HTR-8/SVneo (cell line): ENCODE results near the gene LCAT.
A peak's percentile ranks its signal among the peaks of the same experiment; 100 is the strongest.
"Not testable (repeated sequence)": the region's sequence is repeated elsewhere in the genome, so short reads cannot be mapped to it uniquely, and the experiment has no call there.

Source experiments
- DNase-seq: peaks from one replicate; pipeline ENCODE4 v3.0.0; 2011; ENCODE audit warnings: low spot score, mixed read lengths; ENCODE audit not compliant: insufficient read length
- FAIRE-seq: peaks from 2 replicates; lab custom pipeline; 2011; peaks lifted over from hg19 to GRCh38; lab: Jason Lieb, UNC

The LCAT gene, protein sequence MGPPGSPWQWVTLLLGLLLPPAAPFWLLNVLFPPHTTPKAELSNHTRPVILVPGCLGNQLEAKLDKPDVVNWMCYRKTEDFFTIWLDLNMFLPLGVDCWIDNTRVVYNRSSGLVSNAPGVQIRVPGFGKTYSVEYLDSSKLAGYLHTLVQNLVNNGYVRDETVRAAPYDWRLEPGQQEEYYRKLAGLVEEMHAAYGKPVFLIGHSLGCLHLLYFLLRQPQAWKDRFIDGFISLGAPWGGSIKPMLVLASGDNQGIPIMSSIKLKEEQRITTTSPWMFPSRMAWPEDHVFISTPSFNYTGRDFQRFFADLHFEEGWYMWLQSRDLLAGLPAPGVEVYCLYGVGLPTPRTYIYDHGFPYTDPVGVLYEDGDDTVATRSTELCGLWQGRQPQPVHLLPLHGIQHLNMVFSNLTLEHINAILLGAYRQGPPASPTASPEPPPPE

DNA sequence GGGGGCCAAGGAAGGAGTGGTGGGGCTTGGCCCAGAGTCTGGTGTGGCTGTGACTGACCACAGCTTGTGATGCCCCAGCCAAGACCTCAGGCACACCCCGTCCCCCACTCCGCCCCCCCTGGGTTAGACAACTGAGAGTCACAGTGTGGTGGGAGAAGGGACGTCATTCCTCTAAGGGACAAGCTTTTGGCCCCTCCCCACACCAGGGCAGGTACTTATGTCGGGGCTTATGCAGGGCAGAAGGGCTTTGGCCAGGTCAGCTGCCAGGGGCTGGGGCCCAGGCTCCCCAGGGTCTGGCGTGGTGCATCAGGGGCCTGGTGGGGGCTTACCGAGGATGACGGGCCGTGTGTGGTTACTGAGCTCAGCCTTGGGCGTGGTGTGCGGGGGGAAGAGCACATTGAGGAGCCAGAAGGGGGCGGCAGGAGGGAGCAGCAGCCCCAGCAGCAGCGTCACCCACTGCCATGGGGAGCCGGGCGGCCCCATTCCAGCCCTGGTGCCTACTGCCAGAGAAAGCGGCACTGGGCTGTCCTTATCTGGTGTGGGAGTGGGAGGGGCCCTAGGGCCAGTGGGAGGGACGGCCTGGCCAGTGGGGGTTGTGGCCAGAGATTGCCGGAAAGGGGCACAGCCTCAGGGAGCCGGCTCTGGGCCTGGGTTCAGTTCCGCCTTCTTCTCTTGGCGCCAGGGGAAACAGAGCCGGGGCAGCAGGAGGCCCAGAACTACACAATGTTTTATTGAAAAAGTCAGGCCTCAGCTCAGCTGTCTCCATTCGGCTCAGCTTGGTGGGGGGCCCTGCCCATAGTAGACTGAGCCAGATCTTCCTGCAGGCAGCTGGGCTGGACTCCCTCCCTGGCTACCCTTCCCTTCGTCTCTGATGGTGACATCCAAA is at the start of gene LCAT:
TSS of gene LCAT (minus strand) at position 502 of the 886 bp plus-strand sequence. CDS start at position 483, 19 bp downstream.
- FAIRE-seq (no peak), DNase-seq (no peak)

DNA sequence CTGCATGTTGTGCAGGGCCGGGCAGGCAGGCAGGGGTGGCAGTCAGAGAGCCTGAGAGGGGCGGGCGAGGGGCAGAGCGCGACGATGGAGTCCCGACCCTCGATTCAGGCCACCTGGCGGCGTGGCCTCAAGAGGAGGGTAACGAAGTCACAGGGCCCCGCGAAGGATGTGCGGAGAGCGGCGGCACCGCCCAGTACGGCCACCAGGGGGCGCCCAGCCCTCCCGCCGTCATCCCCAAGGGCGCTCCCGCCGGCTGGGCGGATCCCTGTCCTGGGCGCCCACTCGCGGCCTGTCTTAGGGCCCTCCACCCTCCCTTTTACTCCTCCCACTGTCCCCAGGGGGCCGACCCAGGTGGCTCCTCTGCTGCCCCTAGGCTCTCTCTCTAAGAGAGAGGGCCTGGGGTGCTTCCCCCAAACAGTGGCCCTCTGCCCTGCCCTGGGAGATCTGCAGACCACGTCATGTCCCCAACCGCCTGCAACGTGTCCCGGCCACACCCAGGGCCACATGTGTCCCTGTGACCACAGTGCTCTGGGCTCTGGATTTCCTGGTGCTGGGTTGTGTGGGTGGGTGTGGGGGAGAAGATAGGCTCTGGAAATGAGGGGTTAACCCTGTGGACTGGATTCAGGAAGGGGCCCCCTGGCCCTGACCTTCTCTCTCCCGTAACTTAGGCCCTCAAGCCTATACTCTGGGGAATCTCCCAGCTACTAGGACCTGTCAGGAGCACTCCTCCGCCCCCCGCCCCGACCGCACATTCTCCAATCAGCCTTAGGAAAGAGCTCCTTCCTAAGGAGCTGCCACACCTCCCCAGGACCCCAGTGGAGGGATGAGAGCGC is 49.5 kb upstream of the LCAT start:
- FAIRE-seq (no peak), DNase-seq (peak; percentile 88)

DNA sequence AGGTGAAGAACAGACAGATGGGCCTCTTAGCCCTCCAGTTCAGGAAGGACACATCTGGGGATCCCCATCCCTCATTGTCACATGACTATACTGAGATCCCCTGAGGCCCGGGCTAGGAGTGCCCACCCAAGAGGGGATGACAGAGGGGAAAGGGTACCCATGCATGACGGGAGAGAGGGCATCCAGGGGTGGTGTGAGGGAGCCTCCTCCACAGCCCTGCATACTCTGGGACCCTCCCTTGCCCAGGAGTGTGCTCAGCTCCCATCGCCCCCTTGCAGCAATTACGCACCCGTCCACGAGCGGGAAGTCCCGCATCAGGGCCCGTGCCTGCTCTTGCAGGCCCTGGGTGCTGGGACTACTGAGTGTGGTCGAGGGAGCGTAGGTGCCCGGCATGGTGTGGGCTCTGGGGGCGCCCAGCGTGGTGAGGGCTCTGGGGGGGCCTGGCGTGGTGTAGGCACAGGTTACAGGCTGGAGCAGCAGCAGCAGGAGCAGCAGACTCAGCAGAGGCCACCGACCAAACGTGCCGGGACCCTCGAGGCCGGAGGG is 48.8 kb upstream of the LCAT start:
- DNase-seq (no peak), FAIRE-seq (no peak)

DNA sequence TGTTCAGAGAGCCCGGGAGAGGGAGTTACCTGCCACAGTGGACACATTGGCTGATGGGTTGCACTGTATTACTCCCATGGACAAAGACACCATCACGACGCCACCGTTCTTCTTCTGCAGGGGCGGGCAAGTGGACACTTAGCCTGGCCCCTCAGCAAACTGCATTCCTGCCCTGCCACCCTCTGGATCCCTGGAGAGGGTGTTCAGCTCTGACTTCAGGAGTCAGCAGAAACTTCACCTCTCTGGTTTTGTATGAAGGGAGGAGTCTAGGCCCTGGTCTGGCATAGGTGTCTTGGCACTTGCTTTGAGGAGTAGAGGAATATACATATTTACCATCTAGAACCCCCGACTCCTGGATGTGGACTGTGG is 46.1 kb upstream of the LCAT start:
- FAIRE-seq (no peak), DNase-seq (no peak)

DNA sequence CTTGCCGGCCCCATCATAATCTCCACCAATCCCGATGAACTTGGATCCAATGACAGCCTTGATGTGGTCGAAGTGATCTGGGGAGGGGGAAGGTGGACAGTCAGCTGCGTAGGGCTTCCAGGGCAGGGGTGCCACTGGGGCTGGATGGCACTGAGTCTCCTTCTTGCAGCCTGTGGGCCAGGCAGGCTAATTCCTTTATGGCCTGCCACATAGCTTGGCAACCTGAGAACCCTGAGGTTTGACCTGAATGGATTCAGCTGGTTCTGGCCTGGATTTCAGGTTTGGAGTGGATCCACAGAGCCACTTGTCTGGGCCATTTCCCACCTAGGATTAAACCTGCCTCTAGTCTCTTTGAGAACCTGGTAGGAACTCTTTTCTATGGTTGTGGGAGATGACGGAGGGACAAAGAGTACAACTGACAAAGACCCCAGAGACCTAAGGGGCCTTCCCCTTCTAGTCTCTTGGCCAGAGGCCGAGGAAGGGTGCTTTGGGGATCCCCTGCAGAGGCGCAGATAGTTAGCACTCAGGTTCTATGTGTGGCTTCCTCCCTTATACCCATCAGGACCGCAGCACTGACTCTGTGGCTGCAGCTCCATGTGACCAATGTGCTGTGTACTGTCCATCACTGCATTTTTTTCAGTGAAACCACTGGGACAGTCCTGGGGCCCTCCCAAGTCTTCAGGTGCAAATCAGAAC is 45.5 kb upstream of the LCAT start:
- DNase-seq (no peak), FAIRE-seq (no peak)

DNA sequence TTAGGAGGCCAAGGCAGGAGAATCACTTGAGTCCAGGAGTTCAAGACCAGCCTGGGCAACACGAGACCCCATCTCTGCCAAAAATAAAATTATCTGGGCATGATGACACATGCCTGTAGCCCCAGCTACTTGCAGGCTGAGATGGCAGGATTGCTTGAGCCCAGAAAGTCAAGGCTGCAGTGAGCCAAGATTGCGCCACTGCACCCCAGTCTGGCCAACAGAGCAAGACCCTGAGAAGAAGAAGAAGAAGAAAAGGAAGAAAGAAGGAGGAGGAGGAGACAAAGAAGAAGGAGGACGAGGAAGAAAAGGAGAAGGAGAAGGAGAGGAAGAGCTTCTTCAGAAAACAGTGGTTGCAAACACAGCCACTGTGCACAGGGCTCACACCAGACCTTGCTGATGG is 44.8 kb upstream of the LCAT start:
- FAIRE-seq (no peak), DNase-seq (no peak)

DNA sequence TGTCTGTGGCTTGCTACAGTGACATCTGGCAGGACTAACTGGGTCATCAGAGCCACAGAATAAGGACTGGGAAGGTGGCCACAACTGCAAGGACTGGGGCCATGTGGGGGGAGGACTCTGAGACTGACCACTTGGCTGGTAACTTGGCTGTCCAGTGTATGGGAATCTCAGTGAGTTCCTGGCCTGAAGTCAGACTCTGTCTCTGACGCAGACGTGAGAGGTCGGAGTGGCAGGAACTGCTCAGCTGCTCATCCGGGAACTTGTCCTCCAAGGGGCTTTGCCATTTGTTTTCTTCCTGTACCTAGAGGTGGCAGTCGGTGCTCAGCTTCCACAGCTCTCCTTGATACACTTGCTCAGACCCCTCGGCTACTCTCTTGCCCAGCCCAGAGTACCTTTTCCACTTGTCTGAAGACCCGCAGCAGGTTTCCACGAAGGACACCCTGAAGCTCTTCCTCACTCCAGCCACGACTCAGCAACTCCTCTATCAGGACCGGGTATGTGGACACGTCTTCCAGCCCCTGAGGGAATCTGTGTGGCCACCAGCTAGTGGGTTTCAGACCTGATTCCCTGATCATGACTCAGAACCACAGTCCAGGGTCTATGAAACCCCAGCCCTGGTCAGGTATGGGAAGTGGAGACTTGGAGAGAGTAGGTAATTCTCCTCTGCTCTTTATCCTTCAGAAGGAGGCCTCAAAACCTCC is 43.7 kb upstream of the LCAT start:
- FAIRE-seq, result no peak
- no peak for DNase-seq

DNA sequence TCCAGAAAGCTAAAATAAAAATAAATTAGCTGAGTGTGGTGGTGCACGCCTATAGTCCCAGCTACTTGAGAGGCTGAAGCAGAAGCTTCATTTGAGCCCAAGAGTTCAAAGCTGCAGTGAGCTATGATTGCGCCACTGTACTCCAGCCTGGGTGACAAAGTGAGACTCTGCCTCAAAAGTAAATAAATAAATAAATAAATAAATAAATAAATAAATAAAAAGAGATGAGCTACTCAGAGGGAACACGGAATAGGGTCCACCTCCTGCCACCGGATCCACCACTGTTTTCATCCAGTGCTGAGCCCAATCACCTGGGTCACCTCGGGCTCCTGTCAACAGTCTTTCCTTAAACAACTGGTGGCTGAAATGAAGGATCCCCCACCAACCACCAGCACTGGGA is 43.0 kb upstream of the LCAT start:
- no peak for FAIRE-seq
- DNase-seq, result no peak

DNA sequence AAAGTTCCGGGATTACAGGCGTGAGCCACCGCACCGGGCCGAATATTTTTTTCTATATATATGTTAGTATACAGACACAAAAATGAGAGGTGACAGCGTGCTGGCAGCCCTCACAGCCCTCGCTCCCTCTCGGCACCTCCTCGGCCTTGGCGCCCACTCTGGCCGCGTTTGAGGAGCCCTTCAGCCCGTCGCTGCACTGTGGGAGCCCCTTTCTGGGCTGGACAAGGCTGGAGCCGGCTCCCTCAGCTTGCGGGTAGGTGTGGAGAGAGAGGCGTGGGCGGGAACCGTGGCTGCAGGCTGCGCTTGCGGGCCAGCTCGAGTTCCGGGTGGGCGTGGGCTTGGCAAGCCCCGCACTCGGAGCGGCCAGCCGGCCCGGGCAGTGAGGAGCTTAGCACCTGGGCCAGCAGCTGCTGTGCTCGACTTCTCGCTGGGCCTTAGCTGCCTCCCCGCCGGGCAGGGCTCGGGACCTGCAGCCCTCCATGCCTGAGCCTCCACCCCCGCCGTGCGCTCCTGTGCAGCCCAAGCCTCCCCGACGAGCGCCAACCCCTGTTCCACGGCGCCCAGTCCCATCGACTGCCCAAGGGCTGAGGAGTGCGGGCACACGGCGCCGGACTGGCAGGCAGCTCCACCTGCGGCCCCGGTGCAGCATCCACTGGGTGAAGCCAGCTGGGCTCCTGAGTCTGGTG is 38.2 kb upstream of the LCAT start:
- FAIRE-seq, result no peak

DNA sequence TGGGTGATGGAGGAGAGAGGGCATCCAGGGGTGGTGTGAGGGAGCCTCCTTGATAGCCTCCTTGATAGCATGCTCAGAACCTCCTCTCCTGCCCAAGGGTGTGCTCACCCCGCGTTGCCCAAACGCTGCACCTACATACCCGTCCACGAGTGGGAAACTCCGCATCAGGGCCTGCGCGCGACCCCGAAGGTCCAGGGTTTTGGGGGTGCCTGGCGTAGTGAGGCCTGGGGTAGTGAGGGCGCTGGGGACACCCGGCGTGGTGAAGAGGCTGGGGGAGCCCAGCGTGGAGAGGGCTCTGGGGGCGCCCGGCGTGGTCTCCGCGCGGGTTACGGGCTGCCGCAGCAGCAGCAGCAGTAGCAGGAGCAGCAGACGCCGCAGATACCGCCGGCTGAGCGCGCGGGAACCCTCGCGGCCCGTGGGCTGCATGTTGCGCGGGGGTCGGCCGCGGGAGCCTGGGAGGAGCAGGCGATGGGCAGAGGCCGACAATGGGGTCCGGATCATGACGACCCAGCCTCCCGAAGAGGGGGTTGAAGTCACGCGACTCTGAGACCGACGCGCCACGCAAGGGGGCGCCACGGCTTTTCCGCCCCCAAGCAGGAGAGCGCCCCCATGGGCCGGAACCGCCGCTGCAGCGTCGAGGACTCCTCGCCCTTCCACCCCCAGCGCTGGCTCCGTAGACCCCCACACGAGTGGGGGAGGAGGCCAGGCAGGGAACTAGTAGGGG is 36.2 kb upstream of the LCAT start, which contains the start of gene DPEP3:
TSS of gene DPEP3 (minus strand) at position 545 of the 724 bp plus-strand sequence. CDS start at position 426, 119 bp downstream.
- FAIRE-seq, result no peak
- no peak for DNase-seq

More for the DNA sequence above, 38.2 kb upstream of the LCAT start:
- no peak for DNase-seq

DNA sequence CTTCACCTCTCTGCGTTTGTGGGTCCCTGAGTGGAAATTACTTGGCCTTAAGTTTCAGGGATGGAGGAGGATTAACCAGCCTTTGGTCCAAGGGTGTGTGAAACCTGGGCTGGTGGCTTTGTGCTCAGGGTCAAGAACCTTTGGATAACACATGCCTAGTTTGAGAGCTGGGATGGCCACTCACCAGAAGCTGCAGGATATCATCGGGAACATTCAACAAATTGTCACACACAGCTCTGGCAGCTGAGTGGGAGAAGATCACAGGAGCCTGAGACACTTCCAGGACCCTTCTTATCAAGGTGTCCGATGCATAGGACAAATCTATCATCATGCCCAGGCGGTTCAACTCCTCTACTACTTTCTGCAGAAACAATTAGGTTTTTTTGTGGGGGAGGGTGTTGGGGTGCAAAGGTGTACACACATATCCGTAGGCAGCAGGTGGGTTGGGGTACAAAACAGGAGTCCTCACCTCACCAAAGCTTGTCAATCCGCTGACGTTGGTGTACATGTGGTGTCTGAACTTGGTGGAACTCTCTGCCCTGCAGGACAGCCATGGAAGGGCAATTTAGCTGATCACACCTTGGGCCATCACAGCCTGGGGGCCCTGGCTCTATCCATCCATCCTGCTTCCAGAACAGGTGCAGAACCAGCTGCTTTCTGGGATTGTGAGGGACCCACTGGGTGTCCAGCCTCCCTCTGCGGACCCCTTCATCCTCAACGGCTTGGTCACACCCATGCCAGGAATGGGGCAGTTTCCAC is 33.7 kb upstream of the LCAT start:
- no peak for DNase-seq
- FAIRE-seq, result no peak

DNA sequence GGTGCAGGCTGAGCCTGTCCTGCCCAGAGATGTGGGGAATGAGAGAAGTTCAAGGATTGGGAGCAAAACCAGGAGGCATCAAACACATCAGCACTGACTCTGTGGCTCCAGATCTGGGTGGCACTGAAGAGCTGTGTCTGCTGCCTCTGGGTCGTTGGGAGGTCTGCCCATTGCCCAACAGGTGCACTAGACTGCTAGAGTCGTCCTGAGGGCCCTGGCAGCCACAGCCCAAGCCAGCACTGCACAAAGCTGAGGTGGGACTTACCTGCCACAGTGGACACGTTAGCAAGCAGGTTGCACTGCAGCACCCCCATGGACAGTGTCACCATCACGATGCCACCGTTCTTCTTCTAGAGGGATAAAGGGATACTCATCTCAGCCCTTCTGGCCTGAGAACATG is 33.1 kb upstream of the LCAT start:
- no peak for DNase-seq
- no peak for FAIRE-seq

DNA sequence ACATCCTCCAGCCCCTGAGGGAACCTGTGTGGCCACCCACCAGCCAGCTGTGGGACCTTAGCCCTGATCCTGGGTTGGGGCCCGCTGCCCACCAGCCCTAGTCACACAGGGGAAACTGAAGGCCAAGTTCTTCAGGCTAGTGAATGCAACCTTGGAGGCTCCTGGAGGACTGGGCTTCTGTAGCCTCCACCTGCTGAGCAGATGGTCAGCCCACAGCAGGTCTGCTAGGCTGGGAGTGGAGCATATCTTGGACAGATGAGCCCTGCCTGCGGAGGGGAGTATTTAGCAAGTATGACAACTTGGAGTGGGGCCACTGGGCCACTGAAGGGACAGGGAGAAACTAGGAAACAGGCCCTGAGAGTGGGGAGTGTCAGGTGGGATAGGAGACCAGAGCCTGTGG is 32.3 kb upstream of the LCAT start:
- DNase-seq (no peak), FAIRE-seq (no peak)

DNA sequence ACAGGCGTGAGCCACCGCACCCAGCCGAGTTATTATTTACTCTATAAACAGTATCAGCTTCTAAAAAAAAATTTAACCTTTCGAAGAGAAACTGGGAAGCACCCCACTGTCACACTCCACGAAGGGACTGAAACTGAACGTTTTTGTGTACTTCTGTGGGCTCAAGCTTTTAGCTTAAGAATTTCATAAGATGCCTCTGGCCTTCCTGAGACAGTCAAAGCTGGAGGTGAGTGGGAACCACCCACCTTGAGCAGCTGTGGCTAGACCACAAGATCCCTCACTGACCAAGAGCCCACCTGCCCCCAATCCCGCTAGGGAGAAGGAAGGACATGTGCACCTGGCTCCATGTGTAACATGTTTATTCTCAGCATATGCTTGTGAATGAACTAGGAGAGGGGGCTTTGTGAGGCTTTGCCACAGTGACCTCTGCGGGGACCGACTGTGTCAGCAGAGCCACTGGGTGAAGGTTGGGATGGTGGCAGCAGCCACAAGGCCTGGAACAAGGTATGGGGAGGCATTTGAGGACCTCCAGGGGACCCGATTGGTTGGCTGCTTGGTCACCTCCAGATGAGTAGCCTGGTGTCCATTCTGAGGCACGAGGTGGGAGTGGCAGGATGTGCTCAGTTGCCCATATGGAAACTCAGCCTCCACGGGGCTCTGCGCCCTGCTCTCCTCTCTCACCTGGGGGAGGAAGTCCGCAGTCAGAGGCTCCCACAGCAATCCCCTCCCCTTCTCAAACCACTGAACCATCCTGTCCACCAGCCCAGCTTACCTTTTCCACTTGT is 31.6 kb upstream of the LCAT start:
- DNase-seq (no peak), FAIRE-seq (no peak)

DNA sequence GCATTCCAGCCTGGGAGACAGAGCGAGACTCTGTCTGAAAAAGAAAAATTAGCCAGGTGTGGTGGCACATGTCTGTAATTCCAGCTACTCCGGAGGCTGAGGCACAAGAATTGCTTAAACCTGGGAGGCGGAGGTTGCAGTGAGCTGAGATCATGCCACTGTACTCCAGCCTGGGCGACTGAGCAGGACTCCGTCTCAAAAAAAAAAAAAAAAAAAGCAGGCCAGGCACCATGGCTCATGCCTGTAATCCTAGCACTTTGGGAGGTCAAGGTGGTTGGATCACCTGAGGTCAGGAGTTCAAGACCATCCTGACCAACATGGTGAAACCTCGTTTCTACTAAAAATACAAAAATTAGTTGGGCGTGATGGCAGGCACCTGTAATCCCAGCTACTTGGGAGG is 28.4 kb upstream of the LCAT start:
- not testable (repeated sequence) for DNase-seq, FAIRE-seq

DNA sequence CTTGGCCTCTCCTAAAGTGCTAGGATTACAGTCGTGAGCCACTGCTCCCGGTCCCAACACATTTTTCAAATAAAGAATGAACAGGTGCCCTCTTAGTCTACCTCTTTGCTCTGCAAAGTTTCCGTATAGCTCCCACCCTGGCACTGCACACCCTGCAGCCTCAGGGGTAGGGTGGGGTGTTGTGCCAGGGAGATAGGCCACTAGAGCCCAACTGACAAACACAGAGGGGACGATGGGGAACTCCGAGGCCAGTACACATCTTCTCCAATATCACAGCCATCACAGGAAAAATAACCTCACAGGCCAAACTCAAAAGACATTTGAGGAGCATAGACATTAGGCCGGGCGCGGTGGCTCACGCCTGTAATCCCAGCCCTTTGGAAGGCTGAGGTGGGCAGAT is 27.2 kb upstream of the LCAT start:
- DNase-seq (no peak), FAIRE-seq (no peak)
